ENCODE measurements around the gene LNPK. TPM values are rescaled to one million over a fixed set of nuclear protein-coding genes. Genes with fewer than 3 reads are reported as not detected.

LNPK gene
- polyA plus RNA-seq, 1 donor (not counting 4 experiments of a cell fraction or from before 2014, with no cell fraction given) = 32.1 TPM

- TF ChIP-seq CTCF (optimal IDR thresholded peaks at IDR 0.05 in 1 of 3, IDR thresholded peaks at IDR 0.05 in 1 of 3, conservative IDR thresholded peaks at IDR 0.05 in 1 of 3; ENCODE audit: extremely low read depth in 1 of 3, insufficient read depth in 2 of 3, low read length in 3 of 3) = no peak
- no peak for TF ChIP-seq EZH2 (IDR thresholded peaks at IDR 0.05; ENCODE audit: low read length)
- H3K9me1 ChIP-seq (ENCODE audit: control insufficient read depth, extremely low read depth, insufficient read depth, low read length) = no peaks in the 10 kb centered on the region
- H3K36me3 ChIP-seq (ENCODE audit: control insufficient read depth in 2 of 2, extremely low read depth in 1 of 2, insufficient read depth in 2 of 2, low read length in 2 of 2) = no peaks in the 10 kb centered on the region
- dilution Hi-C loops (cut with MboI; ENCODE audit: extremely low pct_ligation_motif_present, low sequenced_read_pairs) = no loop called here
- no peak overlapping the region for H3K4me2 ChIP-seq (ENCODE audit: control insufficient read depth, extremely low read depth, insufficient read depth, low read depth, low read length)
- H3K4me3 ChIP-seq (ENCODE audit: control insufficient read depth in 2 of 3, extremely low read depth in 1 of 3, insufficient read depth in 2 of 3, low read depth in 1 of 3, low read length in 3 of 3) = no peak overlapping the region
- no peak overlapping the region for H3K27ac ChIP-seq (ENCODE audit: control insufficient read depth, insufficient read depth, low read length)
- no peak for FAIRE-seq
- no peaks in the 10 kb centered on the region for H3K9me3 ChIP-seq (ENCODE audit: control insufficient read depth, low read depth, low read length)
- DNase-seq (ENCODE audit: low read depth, low spot score) = no peak
- no peak overlapping the region for H2AFZ ChIP-seq (ENCODE audit: control insufficient read depth, low read length)
- H3K4me1 ChIP-seq (ENCODE audit: control insufficient read depth, extremely low read depth, insufficient read depth, low read length) = no peaks in the 10 kb centered on the region
- H3K27me3 ChIP-seq (ENCODE audit: control insufficient read depth, extremely low read depth, insufficient read depth, low read length) = no peaks in the 10 kb centered on the region
- H3K9ac ChIP-seq (ENCODE audit: control insufficient read depth, extremely low read depth, insufficient read depth, low read length) = no peak overlapping the region
- H4K20me1 ChIP-seq (ENCODE audit: control insufficient read depth, extremely low read depth, insufficient read depth, low read length) = no peaks in the 10 kb centered on the region
- H3K79me2 ChIP-seq (ENCODE audit: control insufficient read depth, insufficient read depth, low read length) = no peaks in the 10 kb centered on the region
Observed at GRCh38 chr2:175981551-175981950, 20.5 kb downstream of the LNPK start.

GRCh38 chr2:175976391-175977157 is 25.5 kb downstream of the LNPK start:
- FAIRE-seq = no peak
- Histone ChIP-seq H3K4me2 (ENCODE audit: control insufficient read depth, extremely low read depth, insufficient read depth, low read depth, low read length) (no peak overlapping the region), H3K27me3 (ENCODE audit: control insufficient read depth, extremely low read depth, insufficient read depth, low read length) (no peaks in the 10 kb centered on the region), H3K27ac (ENCODE audit: control insufficient read depth, insufficient read depth, low read length) (no peak overlapping the region), H3K4me3 (ENCODE audit: control insufficient read depth in 2 of 3, extremely low read depth in 1 of 3, insufficient read depth in 2 of 3, low read depth in 1 of 3, low read length in 3 of 3) (no peak overlapping the region), H4K20me1 (ENCODE audit: control insufficient read depth, extremely low read depth, insufficient read depth, low read length) (no peaks in the 10 kb centered on the region), H3K9ac (ENCODE audit: control insufficient read depth, extremely low read depth, insufficient read depth, low read length) (no peak overlapping the region), H3K79me2 (ENCODE audit: control insufficient read depth, insufficient read depth, low read length) (no peaks in the 10 kb centered on the region), H3K9me3 (ENCODE audit: control insufficient read depth, low read depth, low read length) (no peaks in the 10 kb centered on the region), H3K9me1 (ENCODE audit: control insufficient read depth, extremely low read depth, insufficient read depth, low read length) (no peaks in the 10 kb centered on the region), H3K4me1 (ENCODE audit: control insufficient read depth, extremely low read depth, insufficient read depth, low read length) (no peaks in the 10 kb centered on the region), H3K36me3 (ENCODE audit: control insufficient read depth in 2 of 2, extremely low read depth in 1 of 2, insufficient read depth in 2 of 2, low read length in 2 of 2) (no peaks in the 10 kb centered on the region), H2AFZ (ENCODE audit: control insufficient read depth, low read length) (no peak overlapping the region)
- no peak for TF ChIP-seq EZH2 (IDR thresholded peaks at IDR 0.05; ENCODE audit: low read length)
- TF ChIP-seq CTCF (optimal IDR thresholded peaks at IDR 0.05 in 1 of 3, IDR thresholded peaks at IDR 0.05 in 1 of 3, conservative IDR thresholded peaks at IDR 0.05 in 1 of 3; ENCODE audit: extremely low read depth in 1 of 3, insufficient read depth in 2 of 3, low read length in 3 of 3) = no peak
- DNase-seq (ENCODE audit: low read depth, low spot score) = no peak
- dilution Hi-C loops (cut with MboI; ENCODE audit: extremely low pct_ligation_motif_present, low sequenced_read_pairs) = no loop called here

Measured in keratinocyte (primary cell).